Thyroid gland (tissue), 4 donors: ENCODE data around the gene CFAP221. TPM values are rescaled to one million over a fixed set of nuclear protein-coding genes. Genes with fewer than 3 reads are reported as not detected.

Experiments
- DNase-seq, 2 donors: peaks; one replicate each; pipeline ENCODE4 v3.0.0-alpha.2; 2019
- H3K27ac ChIP-seq, 3 donors: fragments of 200-600 bp; sonication (generic); 1 replicate in 2 of 3; 2 replicates in 1 of 3; pipeline ENCODE4 v1.5.1; 2016 to 2019; ENCODE audit warnings: mild to moderate bottlenecking in 1 of 3, moderate library complexity in 1 of 3
- H3K27me3 ChIP-seq: fragments of 200-600 bp; sonication (generic); one replicate; pipeline ENCODE4 v1.5.1; 2019
- H3K36me3 ChIP-seq, 2 donors: fragments of 200-600 bp; sonication (generic); one replicate each; pipeline ENCODE4 v1.5.1; 2016 to 2019
- H3K4me1 ChIP-seq, 2 donors: fragments of 200-600 bp; sonication (generic); one replicate each; pipeline ENCODE4 v1.5.1; 2017 to 2019
- H3K4me3 ChIP-seq, 3 donors: fragments of 200-600 bp; sonication (generic); replicated peaks in 1 of 3; 1 replicate in 2 of 3; 2 replicates in 1 of 3; pipeline ENCODE4 v1.5.1; 2016; ENCODE audit warnings: mild to moderate bottlenecking in 1 of 3
- H3K9me3 ChIP-seq: fragments of 200-600 bp; sonication (generic); one replicate; pipeline ENCODE4 v1.5.1; 2017
- CTCF ChIP-seq, 6 experiments: fragments of 200-600 bp in 3 of 6; fragments of 450-650 bp in 3 of 6; sonication (generic) in 3 of 6; IDR thresholded peaks; one replicate each; pipeline ENCODE4 v1.5.1; 2016 to 2019; ENCODE audit warnings: antibody characterized with exemption in 6 of 6, mild to moderate bottlenecking in 2 of 6, inconsistent platforms in 1 of 6, moderate library complexity in 1 of 6
- POLR2A ChIP-seq, 2 donors: fragments of 450-650 bp; IDR thresholded peaks; one replicate each; pipeline ENCODE4 v1.6.1; 2017; ENCODE audit warnings: antibody characterized with exemption in 2 of 2, mild to moderate bottlenecking in 2 of 2, moderate library complexity in 1 of 2
- WGBS, 2 donors: methylation state at CpG; one replicate each; pipeline ENCODE4 v1.1.5; 2017; 5-methylcytosine and 5-hydroxymethylcytosine counted together
- intact Hi-C: fragments of 100-400 bp; cut with DNase I; formaldehyde crosslinking; loops from one replicate; pipeline ENCODE4 v1.15.1; 2023
- total RNA-seq, 4 donors: library from RNA; depleted of rRNA; stranded (reverse); fragments of >200 nt; gene quantifications; one replicate each; pipeline ENCODE4 v1.2.3, GENCODE V29; 2016

Gene CFAP221
- total RNA-seq, 4 donors from 2014 or later, result 1.6 to 13.1 (median 9.7) TPM

DNA sequence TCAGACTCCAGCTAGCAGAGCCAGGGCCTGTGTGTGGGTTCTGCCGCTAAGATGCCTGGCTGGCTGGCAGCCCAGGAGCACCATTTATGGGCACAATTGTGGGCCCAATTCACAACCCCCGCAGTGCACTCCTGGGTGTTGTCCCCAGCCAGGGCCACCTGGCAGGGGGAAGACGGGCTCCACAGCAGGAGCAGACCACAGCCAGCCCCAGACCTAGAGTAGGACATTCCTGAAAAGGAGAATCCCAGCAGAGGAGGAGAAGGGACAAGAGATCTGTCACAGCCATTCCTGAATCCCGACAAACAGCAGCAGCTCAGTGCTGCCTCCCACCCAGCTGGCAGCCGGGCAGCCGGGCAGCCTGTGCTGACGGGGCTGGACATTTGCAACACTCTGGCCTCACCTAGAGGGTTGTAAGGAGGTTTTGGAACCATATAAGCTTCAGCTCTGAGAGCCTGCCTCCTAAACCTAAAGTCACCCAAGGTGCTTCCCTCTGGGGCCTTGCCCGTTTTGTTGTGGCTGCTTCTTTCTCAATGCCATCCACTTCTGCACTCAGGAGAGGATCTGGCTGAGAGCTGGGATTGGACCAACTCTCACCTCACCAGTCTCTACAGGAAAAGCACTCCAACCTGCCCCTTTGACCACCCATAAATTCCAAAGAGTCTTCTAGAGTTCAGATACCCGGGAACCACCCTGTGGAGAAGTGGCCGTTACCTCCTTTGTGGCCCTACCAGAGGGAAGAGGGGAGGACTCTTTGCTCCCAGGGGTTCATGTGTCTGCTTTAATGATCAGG lies 130.7 kb downstream of the CFAP221 start:
- WGBS, 2 donors, result 58 to 64% methylated on average over 6 of the region's 10 CpGs
- intact Hi-C loops, result no loop called here
- Histone ChIP-seq H3K27ac (no peak overlapping the region), H3K9me3 (no peaks in the 10 kb centered on the region), H3K4me1 (peaks cover 3 to 8% of the 10 kb centered on the region in 2 donors), H3K4me3 (no peak overlapping the region), H3K36me3 (no peaks in the 10 kb centered on the region), H3K27me3 (no peaks in the 10 kb centered on the region)
- TF ChIP-seq CTCF (IDR thresholded peaks at IDR 0.05) (no peak), POLR2A (IDR thresholded peaks at IDR 0.05) (no peak)
- no peak for DNase-seq

GRCh38 chr2:119678021-119678656 lies 133.9 kb downstream of the CFAP221 start:
- no peaks in the 10 kb centered on the region for H3K27me3 ChIP-seq
- no peaks in the 10 kb centered on the region for H3K9me3 ChIP-seq
- peaks cover 8 to 10% of the 10 kb centered on the region in 2 donors for H3K4me1 ChIP-seq
- no peaks in the 10 kb centered on the region for H3K36me3 ChIP-seq
- WGBS, 2 donors, result 63 to 64% methylated on average over 13 to 19 of the region's 19 CpGs
- intact Hi-C loops, result no loop called here
- TF ChIP-seq CTCF (IDR thresholded peaks at IDR 0.05), result no peak
- no peak for TF ChIP-seq POLR2A (IDR thresholded peaks at IDR 0.05)
- H3K4me3 ChIP-seq, result no peak overlapping the region
- H3K27ac ChIP-seq, result no peak overlapping the region
- DNase-seq, result peak in 1 of 2 donors; percentile 49

- H3K27me3 ChIP-seq, result no peaks in the 10 kb centered on the region
- intact Hi-C loops, result no loop called here
- peak overlapping the region; percentile 17 to 97 (median 94) for H3K4me3 ChIP-seq
- H3K4me1 ChIP-seq, result peaks cover 8 to 10% of the 10 kb centered on the region in 2 donors
- 2 to 4% methylated on average over 9 of the region's 9 CpGs for WGBS, 2 donors
- DNase-seq, result no peak
- no peak for TF ChIP-seq CTCF (IDR thresholded peaks at IDR 0.05)
- no peak for TF ChIP-seq POLR2A (IDR thresholded peaks at IDR 0.05)
- peak overlapping the region in 1 of 3 donors; percentile 31 for H3K27ac ChIP-seq
- no peaks in the 10 kb centered on the region for H3K36me3 ChIP-seq
- no peaks in the 10 kb centered on the region for H3K9me3 ChIP-seq
Observed at GRCh38 chr2:119679526-119679837, 135.2 kb downstream of the CFAP221 start.

DNA sequence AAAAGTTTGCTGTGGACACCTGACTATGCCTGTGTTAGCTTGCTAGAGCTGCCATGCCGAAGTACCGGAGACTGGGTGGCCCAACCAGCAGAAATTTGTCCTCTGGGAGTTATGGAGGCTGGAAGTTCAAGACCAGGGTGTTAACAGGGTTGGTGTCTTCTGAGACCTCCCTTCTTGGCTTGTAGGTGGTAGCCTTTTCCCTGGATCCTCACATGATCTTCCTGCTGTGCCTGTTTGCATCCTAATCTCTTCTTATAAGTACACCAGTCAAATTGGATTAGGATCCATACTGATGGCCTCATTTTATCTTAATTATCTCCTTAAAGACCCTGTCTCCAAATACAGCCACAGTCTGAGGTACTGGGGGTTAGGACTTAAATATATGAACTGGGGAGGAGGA lies 135.6 kb downstream of the CFAP221 start:
- Histone ChIP-seq H3K9me3 (no peaks in the 10 kb centered on the region), H3K4me1 (peaks cover 8 to 10% of the 10 kb centered on the region in 2 donors), H3K27me3 (no peaks in the 10 kb centered on the region), H3K36me3 (no peaks in the 10 kb centered on the region), H3K27ac (no peak overlapping the region), H3K4me3 (peak overlapping the region in 1 of 3 donors; percentile 94)
- WGBS, 2 donors, result 75 to 80% methylated on average over 2 of the region's 2 CpGs
- DNase-seq, result no peak
- intact Hi-C loops, result no loop called here
- TF ChIP-seq POLR2A (IDR thresholded peaks at IDR 0.05), result no peak
- TF ChIP-seq CTCF (IDR thresholded peaks at IDR 0.05), result no peak
